HL-60 (cell line): Measurements from ENCODE around the gene CD300LF.

Experiments
- DNase-seq, 2 experiments: peaks; one replicate each; pipeline ENCODE4 v3.0.0-alpha.2; 2010 to 2020; ENCODE audit warnings: low read depth in 1 of 2, low spot score in 1 of 2
- H3K27ac ChIP-seq: fragments of 250-450 bp; sonication (Bioruptor Pico); replicated peaks from 2 replicates; pipeline ENCODE4 v1.5.1; 2020; ENCODE audit warnings: mild to moderate bottlenecking, moderate library complexity
- H3K27me3 ChIP-seq: fragments of 250-450 bp; sonication (Bioruptor Pico); 2 replicates; pipeline ENCODE4 v1.5.1; 2021; ENCODE audit warnings: mild to moderate bottlenecking, moderate library complexity; ENCODE audit not compliant: insufficient read depth, poor library complexity, severe bottlenecking
- H3K4me3 ChIP-seq: replicated peaks from 2 replicates; pipeline ENCODE4 v1.5.1; 2011; ENCODE audit warnings: mild to moderate bottlenecking, control low read depth, low read length; ENCODE audit not compliant: insufficient read depth
- CTCF ChIP-seq: IDR thresholded peaks from one replicate; pipeline ENCODE4 v1.5.1; 2011; ENCODE audit warnings: low read length, control low read depth, inconsistent platforms; ENCODE audit not compliant: insufficient read depth
- GABPA ChIP-seq: IDR thresholded peaks from 2 replicates; pipeline ENCODE4 v1.6.1; 2012; ENCODE audit warnings: low read depth
- POLR2AphosphoS5 ChIP-seq: IDR thresholded peaks from 2 replicates; pipeline ENCODE4 v1.6.1; 2012; ENCODE audit warnings: low read depth
- REST ChIP-seq: IDR thresholded peaks from 2 replicates; pipeline ENCODE4 v1.6.1; 2012; ENCODE audit warnings: low read depth; ENCODE audit not compliant: insufficient replicate concordance
- SPI1 ChIP-seq: IDR thresholded peaks from 2 replicates; pipeline ENCODE4 v1.6.1; 2012; ENCODE audit warnings: low read depth, mild to moderate bottlenecking, borderline replicate concordance

The CD300LF gene

GRCh38 chr17:74728033-74728701 lies 15.4 kb upstream of the CD300LF start:
- Histone ChIP-seq H3K27ac (no peak overlapping the region), H3K4me3 (no peak overlapping the region), H3K27me3 (no peaks in the 10 kb centered on the region)
- TF ChIP-seq POLR2AphosphoS5 (no peak), GABPA (no peak), SPI1 (no peak), CTCF (no peak), REST (no peak)
- DNase-seq: no peak

- Histone ChIP-seq H3K27me3 (no peaks in the 10 kb centered on the region), H3K4me3 (no peak overlapping the region), H3K27ac (no peak overlapping the region)
- DNase-seq: no peak
- no peak for TF ChIP-seq SPI1
Observed at GRCh38 chr17:74725111-74725510, 12.4 kb upstream of the CD300LF start.

GRCh38 chr17:74723891-74724290 lies 11.2 kb upstream of the CD300LF start:
- TF ChIP-seq GABPA (no peak), CTCF (no peak), SPI1 (no peak), POLR2AphosphoS5 (no peak), REST (no peak)
- H3K27me3 ChIP-seq: no peaks in the 10 kb centered on the region
- no peak overlapping the region for H3K27ac ChIP-seq
- DNase-seq: no peak
- no peak overlapping the region for H3K4me3 ChIP-seq

- no peaks in the 10 kb centered on the region for H3K27me3 ChIP-seq
- no peak overlapping the region for H3K27ac ChIP-seq
- no peak overlapping the region for H3K4me3 ChIP-seq
- TF ChIP-seq GABPA (no peak), REST (no peak), POLR2AphosphoS5 (no peak), CTCF (no peak), SPI1 (no peak)
- no peak for DNase-seq
Observed at GRCh38 chr17:74722782-74723181, 10.1 kb upstream of the CD300LF start.
